TTC549 (cell line): ENCODE results near the gene MRPS16.
"Not testable (repeated sequence)": the region's sequence is repeated elsewhere in the genome, so short reads cannot be mapped to it uniquely, and the experiment has no call there.

Source experiments
- FAIRE-seq: peaks from 2 replicates; lab custom pipeline; 2012; peaks lifted over from hg19 to GRCh38; lab: Jason Lieb, UNC

The MRPS16 gene

DNA sequence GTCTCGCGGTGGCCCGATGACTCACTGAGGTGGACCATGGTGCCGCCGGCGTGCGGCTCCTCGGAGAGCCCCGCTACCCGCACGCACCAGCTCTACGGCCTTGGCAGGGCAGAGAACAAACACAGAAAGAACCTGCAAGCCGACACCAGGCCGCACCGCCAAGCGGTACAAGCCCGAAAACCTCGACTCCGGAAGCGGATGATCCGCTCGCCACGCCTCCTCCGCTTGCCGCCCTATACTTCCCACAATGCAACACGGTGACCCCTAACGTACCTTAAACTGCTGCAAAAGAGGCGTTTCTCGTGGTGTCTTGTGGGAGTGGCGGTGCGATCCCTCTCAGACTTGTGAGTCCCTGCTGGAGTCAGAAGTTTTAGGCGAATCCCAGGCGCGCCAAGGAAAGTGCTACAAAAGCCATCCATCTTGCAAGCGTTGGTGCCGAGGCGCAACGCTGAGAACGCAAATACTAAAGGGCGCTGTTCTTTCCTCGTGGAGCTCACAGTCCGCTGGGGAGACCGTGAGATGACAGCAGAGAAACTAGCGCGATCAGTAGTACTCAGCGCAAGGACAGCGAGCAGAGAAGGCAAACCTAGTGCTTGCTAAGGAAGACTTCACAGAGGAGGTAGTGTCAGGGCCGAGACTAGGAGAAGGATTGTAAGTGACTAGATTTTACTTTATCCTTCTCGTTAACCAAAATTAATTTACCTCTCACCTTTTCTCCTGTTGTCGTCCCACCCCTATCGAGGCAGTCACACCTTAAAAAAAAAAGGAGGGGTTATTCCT, at the start of gene MRPS16:
Gene MRPS16, minus strand, starts transcription at position 200 of the 780 bp plus-strand sequence. Its CDS starts 162 bp downstream, at position 38.
- FAIRE-seq, result peak; percentile 80

DNA sequence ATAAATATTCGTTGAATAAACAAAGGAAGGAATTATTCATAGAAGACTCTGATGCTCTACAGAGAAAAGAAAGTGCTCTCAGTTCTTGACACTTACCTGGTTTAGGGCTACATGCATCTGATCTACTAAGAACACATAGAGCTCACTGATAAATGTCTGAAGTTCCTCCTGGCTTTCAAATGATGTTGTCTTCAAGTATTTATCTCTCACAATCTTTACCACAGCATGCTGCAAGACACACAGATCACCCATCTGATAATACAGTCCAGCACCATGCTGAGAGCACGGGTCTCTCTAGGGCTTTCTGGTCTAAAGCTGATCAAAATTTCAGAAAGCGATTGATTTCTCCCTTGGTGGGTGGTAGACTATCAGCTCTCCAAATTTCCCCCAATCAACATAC, 44.5 kb upstream of the MRPS16 start:
- no peak for FAIRE-seq

DNA sequence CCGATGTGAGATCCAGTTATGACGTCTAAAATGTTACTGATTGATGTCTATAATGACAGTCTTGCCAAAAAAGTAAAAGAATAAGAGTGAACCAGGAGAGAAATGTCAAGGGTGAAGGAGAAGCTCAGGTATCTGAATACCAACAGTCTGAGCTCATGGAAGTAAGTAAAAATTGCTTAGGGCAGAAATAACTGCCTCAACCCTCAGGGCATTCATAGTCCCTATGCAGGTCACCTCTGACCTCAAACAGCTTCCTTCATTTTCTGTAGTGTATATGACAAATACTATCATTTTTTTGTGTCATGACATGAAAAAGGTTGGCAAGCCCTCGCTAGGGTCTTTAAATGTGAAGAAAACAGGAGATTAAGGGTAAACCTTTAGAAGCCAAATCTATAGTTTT, 41.0 kb upstream of the MRPS16 start:
- FAIRE-seq, result no peak

DNA sequence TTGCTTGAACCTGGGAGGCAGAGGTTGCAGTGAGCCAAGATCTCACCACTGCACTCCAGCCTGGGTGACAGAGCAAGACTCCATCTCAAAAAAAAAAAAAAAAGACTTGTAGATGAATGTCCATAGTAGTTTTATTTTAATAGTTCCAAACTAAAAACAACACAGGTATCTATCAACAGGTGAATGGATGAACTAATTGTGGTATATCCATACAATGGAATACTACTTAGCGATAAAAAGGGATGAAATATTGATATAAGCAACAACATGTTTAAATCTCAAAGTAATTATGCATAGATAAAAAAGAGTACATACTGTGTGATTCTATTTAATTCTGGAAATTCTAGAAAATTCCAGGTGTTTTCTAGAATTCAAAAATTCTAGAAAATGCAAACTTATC, 37.5 kb upstream of the MRPS16 start:
- FAIRE-seq, result no peak

DNA sequence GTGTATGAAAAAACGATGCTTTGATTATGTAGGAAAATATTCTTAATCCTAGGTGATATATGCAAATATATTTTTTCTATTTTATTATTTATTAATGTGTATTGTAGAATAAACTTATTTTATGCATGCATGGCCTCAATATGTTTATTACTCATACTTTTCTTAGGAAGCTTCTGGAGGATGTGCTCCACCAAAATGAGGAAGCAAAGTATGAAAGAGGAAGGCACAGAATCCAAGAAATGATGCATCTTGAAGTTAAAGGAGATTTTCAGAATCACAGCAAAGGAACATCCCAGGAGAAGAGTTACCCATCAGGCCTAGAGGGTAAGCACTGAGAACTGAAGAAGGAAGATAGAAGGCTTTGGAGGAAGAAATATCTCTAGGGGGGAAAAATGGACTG, 35.0 kb upstream of the MRPS16 start:
- FAIRE-seq, result no peak

DNA sequence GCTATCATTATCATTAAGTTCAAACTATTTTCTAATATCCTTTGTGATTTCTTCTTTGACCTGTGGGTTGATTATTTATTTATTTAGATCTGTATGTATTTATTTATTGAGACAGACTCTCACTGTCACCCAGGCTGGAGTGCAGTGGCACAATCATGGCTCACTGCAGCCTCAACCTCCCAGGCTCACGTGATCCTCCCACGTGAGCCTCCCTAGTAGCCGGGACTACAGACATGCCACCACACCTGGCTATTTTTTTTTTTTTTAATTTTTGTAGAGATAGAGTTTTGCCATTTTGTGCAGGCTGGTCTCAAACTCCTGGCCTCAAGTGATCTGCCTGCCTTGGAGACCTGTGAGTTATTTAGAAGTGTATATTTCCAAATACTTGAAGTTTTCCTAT, 28.7 kb upstream of the MRPS16 start:
- no peak for FAIRE-seq

DNA sequence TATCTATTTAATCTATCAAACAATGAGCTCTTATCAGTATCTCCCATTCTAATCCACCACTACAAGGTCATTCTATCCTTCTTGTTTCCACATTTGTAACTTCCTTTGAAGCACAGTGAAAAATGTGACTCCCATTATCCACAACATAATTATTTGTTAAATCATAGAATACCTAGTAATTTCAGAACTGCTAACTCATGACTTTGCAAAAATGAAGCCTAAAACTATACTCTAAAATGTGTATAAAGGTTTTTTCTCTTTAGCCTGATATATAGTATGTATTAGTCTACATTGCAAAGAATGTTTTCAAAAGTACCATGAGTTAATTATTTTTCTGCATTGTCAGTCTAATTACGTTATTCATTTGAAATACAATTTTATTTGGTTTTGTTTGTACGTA, 12.0 kb upstream of the MRPS16 start:
- no peak for FAIRE-seq

DNA sequence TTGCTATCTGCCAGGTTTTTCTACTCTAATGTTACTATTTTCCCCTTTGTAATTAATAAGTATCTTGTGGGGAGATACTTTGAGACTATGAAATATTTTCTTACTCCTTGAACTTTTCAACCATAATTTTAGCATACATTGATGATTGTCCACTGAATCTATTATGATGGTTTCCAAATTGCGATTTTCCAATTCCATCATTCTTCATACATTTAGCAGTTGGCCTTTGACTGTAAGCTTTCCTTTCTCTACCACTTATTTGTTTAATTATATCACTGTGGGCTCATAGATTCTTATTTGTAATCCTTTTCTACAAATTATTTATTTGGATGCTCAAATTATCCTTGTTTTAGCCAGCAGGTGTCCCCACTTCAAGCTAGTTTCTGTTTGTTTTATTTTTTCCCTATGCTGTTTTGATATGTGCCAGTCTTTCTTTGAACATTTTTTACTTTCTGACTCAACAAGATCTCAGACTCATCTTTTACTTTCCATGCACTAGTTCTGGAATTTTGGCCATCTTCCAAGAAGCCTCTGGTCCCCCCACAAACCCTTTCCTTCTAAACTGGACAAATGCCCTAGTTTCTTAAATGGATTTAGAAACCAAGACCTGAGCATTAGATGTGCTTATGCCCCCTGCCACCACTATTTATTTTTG, 11.4 kb upstream of the MRPS16 start:
- FAIRE-seq, result peak; percentile 73

DNA sequence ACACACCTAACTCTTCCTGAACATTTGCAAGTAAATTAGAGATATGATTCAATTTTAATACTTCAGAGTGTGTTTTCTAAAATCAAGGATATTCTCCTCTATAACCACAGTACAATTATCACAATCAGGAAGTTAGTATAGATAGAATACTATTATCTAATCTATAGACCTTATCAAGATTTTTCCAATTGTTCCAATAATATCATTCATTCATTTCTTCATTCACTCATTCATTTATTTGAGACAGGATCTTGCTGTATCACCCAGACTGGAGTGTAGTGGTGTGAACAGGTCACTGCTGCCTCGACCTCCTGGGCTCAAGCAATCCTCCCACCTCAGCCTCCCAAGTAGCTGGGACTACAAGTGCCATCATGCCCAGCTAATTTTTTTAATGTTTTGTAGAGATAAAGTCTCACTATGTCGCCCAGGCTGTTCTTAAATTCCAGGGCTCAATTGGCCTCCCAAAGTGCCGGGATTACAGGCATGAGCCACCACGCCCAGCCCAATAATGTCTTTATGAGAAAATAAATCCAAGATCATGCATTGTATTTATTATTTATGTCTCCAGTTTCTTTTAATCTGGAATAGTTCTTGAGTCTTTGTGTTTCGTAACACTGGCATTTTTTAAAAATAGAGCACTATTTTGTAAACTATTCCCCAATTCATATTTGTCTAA, 10.6 kb upstream of the MRPS16 start:
- no peak for FAIRE-seq

DNA sequence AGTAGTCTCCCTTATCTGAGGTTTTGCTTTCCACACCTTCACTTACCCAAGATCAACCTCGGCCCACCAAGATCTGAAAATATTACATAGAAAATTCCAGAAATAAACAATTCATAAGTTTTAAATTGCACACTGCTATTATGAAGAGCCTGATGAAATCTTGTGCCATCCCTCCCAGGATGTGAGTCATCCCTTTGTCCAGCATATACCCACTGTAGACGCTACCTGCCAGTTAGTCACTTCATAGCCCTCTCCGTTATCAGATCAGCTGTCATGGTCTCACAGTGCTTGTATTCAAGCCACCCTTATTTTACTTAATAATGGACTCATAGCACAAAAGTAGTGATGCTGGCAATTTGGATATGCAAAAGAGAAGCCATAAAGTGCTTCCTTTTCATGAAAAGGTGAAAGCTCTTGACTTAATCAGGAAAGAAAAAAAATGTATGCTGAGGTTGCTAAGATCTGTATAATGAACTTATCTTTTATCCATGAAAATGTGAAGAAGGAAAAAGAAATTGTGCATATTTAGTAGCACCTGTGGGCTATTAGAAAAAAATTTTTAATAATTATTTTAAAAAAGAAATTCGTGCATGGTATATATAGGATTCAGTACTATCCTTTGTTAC, 9.8 kb upstream of the MRPS16 start:
- no peak for FAIRE-seq

DNA sequence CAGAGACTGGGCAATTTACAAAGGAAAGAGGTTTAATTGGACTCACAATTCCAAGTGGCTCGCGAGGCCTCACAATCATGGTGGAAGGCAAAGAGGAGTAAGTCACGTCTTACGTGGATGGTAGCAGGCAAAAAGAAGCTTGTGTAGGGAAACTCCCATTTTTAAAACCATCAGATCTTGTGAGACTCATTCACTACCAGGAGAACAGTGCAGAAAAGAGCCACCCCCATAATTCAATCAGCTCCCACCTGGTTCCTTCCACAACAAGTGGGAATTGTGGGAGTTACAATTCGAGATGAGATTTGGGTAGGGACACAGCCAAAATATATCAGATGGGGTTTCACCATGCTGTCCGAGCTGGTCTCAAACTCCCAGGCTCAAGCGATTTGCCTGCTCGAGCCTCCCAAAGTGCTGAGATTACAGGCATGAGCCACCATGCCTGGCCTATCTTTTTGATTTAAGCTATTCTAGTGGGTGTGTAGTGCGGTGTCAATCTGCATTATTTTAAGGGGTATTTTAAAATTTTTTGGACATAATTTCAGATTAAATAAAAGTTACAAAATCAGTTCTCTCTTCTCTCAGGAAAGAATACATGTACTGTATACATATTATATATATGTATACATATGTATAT, 9.0 kb upstream of the MRPS16 start:
- FAIRE-seq, result no peak

DNA sequence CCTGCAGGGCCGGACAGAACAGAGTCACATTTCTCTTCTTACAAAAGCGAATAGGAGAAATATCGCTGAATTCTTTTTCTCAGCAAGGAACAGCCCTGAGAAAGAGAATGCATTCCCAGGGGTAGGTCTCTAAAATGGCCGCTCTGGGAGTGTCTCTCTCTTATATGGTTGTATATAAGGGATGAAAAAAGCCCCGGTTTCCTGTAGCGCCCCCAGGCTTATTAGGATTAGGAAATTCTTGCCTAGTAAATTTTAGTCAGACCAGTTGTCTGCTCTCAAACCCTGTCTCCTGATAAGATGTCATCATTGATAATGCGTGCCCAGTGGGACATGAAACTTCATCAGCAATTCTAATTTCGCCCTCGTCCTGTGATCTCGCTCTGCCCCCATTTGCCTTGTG, 6.2 kb upstream of the MRPS16 start:
- FAIRE-seq, result not testable (repeated sequence)

DNA sequence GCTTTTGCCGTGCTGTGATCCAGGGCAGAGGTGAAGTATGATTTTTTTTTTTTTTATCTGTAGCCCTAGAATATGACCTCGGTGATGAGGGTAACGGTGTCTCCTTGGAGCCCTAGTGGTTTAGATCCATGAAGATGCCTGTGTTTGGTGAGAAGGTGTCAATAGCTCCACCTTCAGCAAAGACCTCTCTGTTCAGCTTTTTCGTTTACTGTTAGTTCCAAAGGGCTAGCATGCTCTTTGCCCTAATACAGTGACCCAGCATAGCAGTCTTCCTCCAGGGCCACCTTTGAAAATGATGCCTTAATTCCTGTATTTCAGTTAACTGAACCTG, 746 bp upstream of the MRPS16 start:
- no peak for FAIRE-seq

DNA sequence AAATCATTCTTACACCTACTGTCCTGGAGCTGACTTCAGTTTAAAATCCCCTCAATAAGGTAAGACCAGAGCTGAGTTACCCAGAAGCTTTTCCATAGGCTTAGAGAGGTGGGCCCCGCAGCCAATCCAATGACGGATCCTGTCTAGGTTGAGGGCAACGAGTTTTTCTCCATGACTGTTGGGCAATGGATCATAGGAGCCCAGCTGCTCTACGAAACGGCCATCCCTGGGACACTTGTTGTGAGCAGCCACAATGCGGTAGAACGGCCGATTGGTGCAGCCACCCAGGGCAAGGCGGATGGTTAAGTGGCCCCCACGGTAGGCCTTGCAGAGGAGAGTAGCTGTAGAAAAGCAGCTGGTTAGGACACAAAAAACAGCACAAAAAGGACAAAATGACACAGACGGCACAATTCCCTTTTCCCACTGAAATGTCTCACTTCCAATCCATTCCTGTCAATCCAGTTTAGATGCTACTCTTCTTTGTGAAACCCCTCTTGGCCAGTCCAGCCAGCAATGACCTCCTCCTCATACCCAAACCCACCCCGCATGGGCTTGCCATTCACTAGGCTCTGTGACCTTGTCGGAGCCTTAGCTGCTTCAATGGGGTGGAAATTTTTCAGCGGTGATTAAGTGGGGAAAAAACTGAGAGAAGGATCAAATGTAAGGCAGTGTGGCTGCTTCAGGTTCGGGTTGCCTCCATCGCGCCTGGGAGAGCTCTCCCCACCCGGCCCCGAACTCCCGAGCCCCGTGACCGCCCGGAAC, 580 bp downstream of the MRPS16 start:
- FAIRE-seq, result no peak

DNA sequence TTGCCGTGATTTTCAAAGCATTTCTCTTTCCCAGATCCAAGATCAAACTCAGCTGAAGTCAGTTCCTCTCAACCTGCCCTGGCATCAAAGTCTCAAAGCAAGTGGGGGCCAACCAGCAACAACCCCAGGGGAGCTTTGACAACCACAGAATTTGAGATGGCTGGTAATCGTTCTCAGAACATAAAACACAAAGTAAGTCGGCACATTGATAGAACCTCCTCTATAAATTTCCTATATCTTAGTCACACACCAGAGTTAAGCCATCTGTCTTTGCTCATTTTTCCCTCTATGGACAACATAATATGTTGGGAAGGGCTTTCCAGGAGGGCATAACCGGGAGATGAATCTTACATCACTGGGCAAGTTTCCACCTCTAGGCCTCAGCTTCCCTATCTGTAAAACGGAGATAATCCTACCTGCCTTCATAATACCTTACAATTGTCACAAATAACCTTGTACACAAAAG, 4.2 kb downstream of the MRPS16 start:
- FAIRE-seq, result no peak

DNA sequence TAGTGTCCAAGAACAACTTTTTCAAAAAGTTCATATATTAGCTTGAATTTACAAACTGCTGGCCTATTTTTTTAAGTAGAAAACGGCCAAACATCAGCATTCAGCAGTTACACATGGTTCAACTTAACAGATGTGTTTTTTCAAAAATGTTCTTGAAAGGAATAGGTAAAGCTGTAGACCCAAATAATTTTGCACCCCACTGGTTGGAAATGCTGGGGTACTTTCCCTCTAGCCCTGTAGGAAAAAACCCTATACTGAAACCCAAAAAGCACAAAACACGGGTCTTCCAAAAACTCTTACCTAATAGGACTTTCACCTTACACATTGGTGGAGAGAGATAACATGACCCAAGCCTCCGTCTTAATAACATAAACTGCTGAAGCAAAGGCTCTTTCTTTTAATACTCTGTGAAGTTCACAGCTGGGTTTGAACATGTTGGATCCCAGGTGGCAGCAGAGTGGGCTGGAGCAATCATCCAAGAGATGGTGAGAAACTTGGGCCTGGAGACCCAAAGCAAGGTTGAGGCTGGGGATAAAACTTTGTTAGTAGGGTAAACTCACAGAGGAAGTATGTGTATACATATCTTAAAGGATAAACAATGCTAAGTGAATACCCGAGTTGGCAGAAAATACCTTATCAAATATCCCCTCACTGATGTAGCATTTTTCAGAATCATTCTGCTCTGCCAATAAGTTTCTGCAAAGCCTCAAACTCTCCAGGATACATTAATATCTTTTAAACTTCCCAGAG, 4.8 kb downstream of the MRPS16 start:
- FAIRE-seq, result no peak

DNA sequence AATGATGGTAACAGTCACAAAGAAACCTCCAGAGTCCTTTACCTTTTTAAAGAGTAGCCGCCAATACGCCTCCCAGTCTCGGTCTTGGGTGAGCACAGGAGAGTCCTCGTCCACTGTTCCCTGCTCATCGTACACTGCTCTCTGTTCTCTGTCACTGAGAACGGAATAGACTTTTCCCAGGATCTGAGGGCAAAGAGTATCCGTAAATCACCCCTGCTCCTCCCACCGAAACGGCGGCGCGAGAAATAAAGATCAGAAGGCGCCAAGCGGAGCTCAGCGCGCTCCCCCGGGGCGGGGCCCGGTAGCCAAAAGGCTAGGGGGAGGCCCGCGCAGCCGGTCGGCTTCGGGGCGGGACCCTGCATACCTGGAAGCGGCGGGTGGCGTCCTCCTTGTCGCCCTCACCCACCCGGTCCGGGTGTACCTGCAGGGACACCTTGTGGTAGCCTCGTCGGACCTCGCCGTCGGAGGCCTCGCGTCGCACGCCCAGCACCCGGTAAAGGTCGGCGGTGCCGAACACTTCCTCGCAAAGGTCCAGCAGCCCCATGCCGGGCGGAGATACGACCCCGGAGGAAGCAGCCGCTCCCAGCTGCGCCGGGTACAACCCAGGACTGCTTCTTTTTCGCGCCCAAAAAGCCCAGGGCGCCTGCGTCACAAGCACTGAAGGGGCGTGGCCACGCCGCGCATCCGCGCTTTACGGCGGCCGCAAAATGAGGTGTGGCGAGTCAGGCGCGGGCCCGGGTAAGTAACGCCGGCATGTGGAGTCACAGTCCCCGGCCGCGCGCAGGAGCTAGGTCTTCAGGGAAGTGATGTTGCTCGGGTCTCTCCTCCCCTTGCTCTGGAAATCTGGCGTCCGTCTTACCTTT, 5.6 kb downstream of the MRPS16 start, which contains the start of gene DNAJC9:
Gene DNAJC9, minus strand, starts transcription at position 610 of the 863 bp plus-strand sequence. Its CDS starts 66 bp downstream, at position 544.
- no peak for FAIRE-seq

DNA sequence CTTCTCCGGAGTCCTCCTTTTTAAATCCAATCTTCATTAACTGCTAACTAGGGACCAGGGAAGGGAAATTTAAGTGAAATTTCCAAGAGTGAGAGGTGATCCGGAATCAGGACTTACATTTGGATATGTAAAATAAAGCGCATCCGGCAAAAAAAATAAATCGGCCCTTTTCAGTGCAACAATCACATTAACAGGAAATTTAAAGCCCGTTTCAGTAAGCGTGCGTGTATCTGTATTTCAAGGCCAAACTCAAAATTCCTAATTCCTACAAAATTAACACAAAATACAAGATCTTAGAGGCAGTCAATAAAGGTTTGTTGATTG, 6.2 kb downstream of the MRPS16 start:
- FAIRE-seq, result no peak

DNA sequence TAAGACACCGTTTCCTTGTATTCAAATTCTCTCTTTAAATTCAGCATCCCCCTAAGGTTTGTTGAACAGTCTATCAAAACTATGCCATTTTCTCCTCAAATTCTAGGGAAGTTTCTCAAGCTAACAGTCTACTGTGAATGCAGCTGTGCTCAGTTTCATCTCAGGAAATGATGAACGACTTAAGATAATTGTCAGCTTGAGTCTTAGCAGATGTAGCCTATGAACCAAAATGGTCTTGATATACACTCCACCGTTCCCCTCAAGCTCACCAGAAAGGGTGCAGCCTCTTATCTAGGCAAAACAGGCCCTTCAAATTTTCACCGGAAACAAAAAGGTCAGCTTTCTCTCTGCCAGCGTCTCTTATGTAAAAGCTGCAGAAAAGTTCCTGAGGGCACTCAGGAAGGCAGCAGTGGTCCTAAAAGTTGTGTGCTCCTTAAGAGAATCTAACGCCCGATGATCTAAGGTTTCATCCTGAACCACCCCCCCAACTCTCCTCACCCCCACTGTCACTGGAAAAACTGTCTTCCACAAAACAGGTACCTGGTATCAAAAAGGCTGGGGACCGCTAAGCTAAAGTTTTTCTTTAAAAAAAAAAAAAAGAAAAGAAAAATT, 7.5 kb downstream of the MRPS16 start:
- FAIRE-seq, result no peak

DNA sequence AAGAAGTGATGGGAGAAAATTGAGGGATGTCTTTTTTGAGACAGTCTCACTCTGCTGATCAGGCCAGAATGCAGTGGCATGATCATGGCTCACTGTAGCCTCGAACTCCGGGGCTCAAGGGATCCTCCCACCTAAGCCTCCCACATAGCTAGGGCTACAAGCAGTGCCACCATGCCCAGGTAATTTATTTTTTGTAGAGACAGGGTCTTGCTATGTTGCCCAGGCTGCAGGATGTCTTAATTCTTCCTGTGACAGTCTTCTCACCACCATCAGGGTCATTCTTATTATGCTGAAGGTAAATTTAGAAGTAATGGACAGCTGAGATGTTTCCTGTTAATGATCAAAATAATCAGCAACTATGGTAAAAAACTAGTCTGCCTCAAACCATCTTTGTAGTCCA, 12.5 kb downstream of the MRPS16 start:
- no peak for FAIRE-seq
